Measurements from ENCODE around the gene ACTMAP. TPM values are rescaled to one million over a fixed set of nuclear protein-coding genes. Genes with fewer than 3 reads are reported as not detected.

The ACTMAP gene
- total and polyA plus RNA-seq, 9 of the 15 experiments (the other 6 are each of a cell fraction or from before 2014, with no cell fraction given), result 1.7 to 16.6 (median 4.9) TPM

DNA sequence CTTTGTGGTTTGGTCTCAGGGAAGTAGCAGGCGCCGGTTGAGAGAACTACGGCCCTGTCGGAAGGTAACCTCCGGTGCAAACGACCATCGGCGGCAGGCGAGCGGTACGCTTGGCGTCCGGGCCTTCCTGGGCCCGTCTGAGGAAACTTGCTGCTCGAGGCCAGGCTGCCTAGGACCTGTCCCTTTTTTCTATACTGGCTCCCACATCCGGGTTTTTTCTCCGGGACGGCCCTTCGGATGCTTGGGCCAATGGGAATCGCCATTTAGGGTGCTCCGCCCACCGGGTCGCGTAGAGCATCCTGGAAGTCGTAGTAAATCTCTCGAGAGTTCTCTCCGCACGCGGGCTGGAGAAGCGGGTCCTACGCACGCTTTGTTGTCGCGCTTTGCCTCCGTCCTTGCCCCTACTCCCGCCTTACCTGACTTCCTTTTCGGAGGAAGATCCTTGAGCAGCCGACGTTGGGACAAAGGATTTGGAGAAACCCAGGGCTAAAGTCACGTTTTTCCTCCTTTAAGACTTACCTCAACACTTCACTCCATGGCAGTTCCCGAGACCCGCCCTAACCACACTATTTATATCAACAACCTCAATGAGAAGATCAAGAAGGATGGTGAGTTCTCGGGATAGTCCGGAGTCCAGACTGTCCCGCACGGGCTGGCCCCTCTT is 729 bp upstream of the ACTMAP start, which contains the start of gene SNRPA (continued):
- TF ChIP-seq, protein P1, sequence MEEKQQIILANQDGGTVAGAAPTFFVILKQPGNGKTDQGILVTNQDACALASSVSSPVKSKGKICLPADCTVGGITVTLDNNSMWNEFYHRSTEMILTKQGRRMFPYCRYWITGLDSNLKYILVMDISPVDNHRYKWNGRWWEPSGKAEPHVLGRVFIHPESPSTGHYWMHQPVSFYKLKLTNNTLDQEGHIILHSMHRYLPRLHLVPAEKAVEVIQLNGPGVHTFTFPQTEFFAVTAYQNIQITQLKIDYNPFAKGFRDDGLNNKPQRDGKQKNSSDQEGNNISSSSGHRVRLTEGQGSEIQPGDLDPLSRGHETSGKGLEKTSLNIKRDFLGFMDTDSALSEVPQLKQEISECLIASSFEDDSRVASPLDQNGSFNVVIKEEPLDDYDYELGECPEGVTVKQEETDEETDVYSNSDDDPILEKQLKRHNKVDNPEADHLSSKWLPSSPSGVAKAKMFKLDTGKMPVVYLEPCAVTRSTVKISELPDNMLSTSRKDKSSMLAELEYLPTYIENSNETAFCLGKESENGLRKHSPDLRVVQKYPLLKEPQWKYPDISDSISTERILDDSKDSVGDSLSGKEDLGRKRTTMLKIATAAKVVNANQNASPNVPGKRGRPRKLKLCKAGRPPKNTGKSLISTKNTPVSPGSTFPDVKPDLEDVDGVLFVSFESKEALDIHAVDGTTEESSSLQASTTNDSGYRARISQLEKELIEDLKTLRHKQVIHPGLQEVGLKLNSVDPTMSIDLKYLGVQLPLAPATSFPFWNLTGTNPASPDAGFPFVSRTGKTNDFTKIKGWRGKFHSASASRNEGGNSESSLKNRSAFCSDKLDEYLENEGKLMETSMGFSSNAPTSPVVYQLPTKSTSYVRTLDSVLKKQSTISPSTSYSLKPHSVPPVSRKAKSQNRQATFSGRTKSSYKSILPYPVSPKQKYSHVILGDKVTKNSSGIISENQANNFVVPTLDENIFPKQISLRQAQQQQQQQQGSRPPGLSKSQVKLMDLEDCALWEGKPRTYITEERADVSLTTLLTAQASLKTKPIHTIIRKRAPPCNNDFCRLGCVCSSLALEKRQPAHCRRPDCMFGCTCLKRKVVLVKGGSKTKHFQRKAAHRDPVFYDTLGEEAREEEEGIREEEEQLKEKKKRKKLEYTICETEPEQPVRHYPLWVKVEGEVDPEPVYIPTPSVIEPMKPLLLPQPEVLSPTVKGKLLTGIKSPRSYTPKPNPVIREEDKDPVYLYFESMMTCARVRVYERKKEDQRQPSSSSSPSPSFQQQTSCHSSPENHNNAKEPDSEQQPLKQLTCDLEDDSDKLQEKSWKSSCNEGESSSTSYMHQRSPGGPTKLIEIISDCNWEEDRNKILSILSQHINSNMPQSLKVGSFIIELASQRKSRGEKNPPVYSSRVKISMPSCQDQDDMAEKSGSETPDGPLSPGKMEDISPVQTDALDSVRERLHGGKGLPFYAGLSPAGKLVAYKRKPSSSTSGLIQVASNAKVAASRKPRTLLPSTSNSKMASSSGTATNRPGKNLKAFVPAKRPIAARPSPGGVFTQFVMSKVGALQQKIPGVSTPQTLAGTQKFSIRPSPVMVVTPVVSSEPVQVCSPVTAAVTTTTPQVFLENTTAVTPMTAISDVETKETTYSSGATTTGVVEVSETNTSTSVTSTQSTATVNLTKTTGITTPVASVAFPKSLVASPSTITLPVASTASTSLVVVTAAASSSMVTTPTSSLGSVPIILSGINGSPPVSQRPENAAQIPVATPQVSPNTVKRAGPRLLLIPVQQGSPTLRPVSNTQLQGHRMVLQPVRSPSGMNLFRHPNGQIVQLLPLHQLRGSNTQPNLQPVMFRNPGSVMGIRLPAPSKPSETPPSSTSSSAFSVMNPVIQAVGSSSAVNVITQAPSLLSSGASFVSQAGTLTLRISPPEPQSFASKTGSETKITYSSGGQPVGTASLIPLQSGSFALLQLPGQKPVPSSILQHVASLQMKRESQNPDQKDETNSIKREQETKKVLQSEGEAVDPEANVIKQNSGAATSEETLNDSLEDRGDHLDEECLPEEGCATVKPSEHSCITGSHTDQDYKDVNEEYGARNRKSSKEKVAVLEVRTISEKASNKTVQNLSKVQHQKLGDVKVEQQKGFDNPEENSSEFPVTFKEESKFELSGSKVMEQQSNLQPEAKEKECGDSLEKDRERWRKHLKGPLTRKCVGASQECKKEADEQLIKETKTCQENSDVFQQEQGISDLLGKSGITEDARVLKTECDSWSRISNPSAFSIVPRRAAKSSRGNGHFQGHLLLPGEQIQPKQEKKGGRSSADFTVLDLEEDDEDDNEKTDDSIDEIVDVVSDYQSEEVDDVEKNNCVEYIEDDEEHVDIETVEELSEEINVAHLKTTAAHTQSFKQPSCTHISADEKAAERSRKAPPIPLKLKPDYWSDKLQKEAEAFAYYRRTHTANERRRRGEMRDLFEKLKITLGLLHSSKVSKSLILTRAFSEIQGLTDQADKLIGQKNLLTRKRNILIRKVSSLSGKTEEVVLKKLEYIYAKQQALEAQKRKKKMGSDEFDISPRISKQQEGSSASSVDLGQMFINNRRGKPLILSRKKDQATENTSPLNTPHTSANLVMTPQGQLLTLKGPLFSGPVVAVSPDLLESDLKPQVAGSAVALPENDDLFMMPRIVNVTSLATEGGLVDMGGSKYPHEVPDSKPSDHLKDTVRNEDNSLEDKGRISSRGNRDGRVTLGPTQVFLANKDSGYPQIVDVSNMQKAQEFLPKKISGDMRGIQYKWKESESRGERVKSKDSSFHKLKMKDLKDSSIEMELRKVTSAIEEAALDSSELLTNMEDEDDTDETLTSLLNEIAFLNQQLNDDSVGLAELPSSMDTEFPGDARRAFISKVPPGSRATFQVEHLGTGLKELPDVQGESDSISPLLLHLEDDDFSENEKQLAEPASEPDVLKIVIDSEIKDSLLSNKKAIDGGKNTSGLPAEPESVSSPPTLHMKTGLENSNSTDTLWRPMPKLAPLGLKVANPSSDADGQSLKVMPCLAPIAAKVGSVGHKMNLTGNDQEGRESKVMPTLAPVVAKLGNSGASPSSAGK (IDR thresholded peaks at IDR 0.05), result peak; percentile 88
- TF ChIP-seq ZNF444 (CRISPR knock-in tag; IDR thresholded peaks at IDR 0.05), result no peak
- no peak for TF ChIP-seq PRPF4 (IDR thresholded peaks at IDR 0.05; ENCODE audit: insufficient read depth, low read depth, low read length, poor library complexity, severe bottlenecking)
- TF ChIP-seq ZBTB11 (CRISPR knock-in tag; IDR thresholded peaks at IDR 0.05), result no peak
- TF ChIP-seq CCNT2 (IDR thresholded peaks at IDR 0.05; ENCODE audit: borderline replicate concordance, extremely low read depth, insufficient read length, low read depth, low read length), result peak; percentile 21
- TF ChIP-seq SRSF9 (IDR thresholded peaks at IDR 0.05; ENCODE audit: borderline replicate concordance, low read depth, low read length), result no peak

Measured in K562 (cell line).